OCI-LY1 (cell line): ENCODE results near the gene SEMG2.

ENCODE experiments used
- H2AFZ ChIP-seq: fragments of 200-600 bp; sonication (generic), shearing (Covaris generic); 2 replicates; pipeline ENCODE4 v1.6.0; 2014; ENCODE audit warnings: antibody characterized with exemption, mild to moderate bottlenecking, low read length
- H3F3A ChIP-seq: fragments of 200-600 bp; sonication (generic), shearing (Covaris generic); 2 replicates; pipeline ENCODE4 v1.6.0; 2014; ENCODE audit warnings: mild to moderate bottlenecking, antibody characterized with exemption, low read length, moderate library complexity; ENCODE audit not compliant: insufficient read depth
- H3K27ac ChIP-seq: fragments of 200-600 bp; sonication (generic); 2 replicates; pipeline ENCODE4 v1.5.1; 2014; ENCODE audit warnings: low read length, mixed run types, mild to moderate bottlenecking, low read depth; ENCODE audit not compliant: poor library complexity, severe bottlenecking
- H3K27me3 ChIP-seq: fragments of 200-600 bp; sonication (generic); 2 replicates; pipeline ENCODE4 v1.6.0; 2014; ENCODE audit warnings: antibody characterized with exemption, mild to moderate bottlenecking, low read length, moderate library complexity; ENCODE audit not compliant: insufficient read depth
- H3K36me3 ChIP-seq: fragments of 200-600 bp; sonication (generic); 2 replicates; pipeline ENCODE4 v1.6.1; 2014; ENCODE audit warnings: mild to moderate bottlenecking, antibody characterized with exemption, low read length, moderate library complexity, mixed read lengths; ENCODE audit not compliant: insufficient read depth
- H3K4me1 ChIP-seq: fragments of 200-600 bp; sonication (generic); 2 replicates; pipeline ENCODE4 v1.5.1; 2014; ENCODE audit warnings: mild to moderate bottlenecking, low read length, moderate library complexity; ENCODE audit not compliant: insufficient read depth, severe bottlenecking
- H3K4me2 ChIP-seq: fragments of 200-600 bp; sonication (generic), shearing (Covaris generic); 2 replicates; pipeline ENCODE4 v1.6.1; 2014; ENCODE audit warnings: low read length
- H3K4me3 ChIP-seq: fragments of 200-600 bp; sonication (generic); 2 replicates; pipeline ENCODE4 v1.5.1; 2014; ENCODE audit warnings: low read length, low read depth, mild to moderate bottlenecking, mixed read lengths; ENCODE audit not compliant: poor library complexity, severe bottlenecking
- H3K79me2 ChIP-seq: fragments of 200-600 bp; shearing (Covaris generic); 2 replicates; pipeline ENCODE4 v1.6.1; 2016; ENCODE audit warnings: mixed run types, low read length, mixed read lengths; ENCODE audit not compliant: insufficient read depth
- H3K9ac ChIP-seq: fragments of 200-600 bp; sonication (generic), shearing (Covaris generic); 2 replicates; pipeline ENCODE4 v1.6.1; 2014; ENCODE audit warnings: mild to moderate bottlenecking, low read length, mixed read lengths
- H3K9me2 ChIP-seq: fragments of 200-600 bp; sonication (generic), shearing (Covaris generic); 2 replicates; pipeline ENCODE4 v1.6.1; 2014; ENCODE audit warnings: low read depth, mild to moderate bottlenecking, low read length, mixed read lengths
- H3K9me3 ChIP-seq: fragments of 200-600 bp; shearing (Covaris generic); 2 replicates; pipeline ENCODE4 v1.6.1; 2014; ENCODE audit warnings: low read length, mixed read lengths
- H4K20me1 ChIP-seq: fragments of 200-600 bp; sonication (generic), shearing (Covaris generic); 2 replicates; pipeline ENCODE4 v1.6.0; 2016; ENCODE audit warnings: mild to moderate bottlenecking, low read length; ENCODE audit not compliant: insufficient read depth
- EZH2 ChIP-seq: fragments of 200-600 bp; sonication (generic), shearing (Covaris generic); IDR thresholded peaks from 2 replicates; pipeline ENCODE4 v1.8.0; 2017; ENCODE audit warnings: borderline replicate concordance, mixed run types, mild to moderate bottlenecking, antibody characterized with exemption, low read length, moderate library complexity, mixed read lengths
- TF ChIP-seq, protein P1 (sequence below): fragments of 200-600 bp; sonication (generic), shearing (Covaris generic); IDR thresholded peaks from 2 replicates; pipeline ENCODE4 v1.5.1; 2017; ENCODE audit warnings: mild to moderate bottlenecking, antibody characterized with exemption, low read length, moderate library complexity, mixed read lengths

SEMG2 gene

DNA sequence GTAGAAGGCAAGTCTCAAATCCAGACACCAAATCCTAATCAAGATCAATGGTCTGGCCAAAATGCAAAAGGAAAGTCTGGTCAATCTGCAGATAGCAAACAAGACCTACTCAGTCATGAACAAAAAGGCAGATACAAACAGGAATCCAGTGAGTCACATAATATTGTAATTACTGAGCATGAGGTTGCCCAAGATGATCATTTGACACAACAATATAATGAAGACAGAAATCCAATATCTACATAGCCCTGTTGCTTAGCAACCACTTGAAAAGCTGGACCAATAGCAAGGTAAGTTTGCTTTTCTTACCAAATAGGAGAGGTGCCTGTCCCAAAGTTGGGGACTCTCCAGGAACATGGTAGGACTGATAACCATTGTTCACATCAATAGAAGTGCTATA lies 2.0 kb downstream of the SEMG2 start:
- H3K9me3 ChIP-seq, result no peaks in the 10 kb centered on the region
- no peaks in the 10 kb centered on the region for H3K36me3 ChIP-seq
- no peak overlapping the region for H3K4me2 ChIP-seq
- H3K9me2 ChIP-seq, result no peaks in the 10 kb centered on the region
- TF ChIP-seq, protein P1, sequence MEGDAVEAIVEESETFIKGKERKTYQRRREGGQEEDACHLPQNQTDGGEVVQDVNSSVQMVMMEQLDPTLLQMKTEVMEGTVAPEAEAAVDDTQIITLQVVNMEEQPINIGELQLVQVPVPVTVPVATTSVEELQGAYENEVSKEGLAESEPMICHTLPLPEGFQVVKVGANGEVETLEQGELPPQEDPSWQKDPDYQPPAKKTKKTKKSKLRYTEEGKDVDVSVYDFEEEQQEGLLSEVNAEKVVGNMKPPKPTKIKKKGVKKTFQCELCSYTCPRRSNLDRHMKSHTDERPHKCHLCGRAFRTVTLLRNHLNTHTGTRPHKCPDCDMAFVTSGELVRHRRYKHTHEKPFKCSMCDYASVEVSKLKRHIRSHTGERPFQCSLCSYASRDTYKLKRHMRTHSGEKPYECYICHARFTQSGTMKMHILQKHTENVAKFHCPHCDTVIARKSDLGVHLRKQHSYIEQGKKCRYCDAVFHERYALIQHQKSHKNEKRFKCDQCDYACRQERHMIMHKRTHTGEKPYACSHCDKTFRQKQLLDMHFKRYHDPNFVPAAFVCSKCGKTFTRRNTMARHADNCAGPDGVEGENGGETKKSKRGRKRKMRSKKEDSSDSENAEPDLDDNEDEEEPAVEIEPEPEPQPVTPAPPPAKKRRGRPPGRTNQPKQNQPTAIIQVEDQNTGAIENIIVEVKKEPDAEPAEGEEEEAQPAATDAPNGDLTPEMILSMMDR, result no peak
- TF ChIP-seq EZH2, result no peak
- H3K27ac ChIP-seq, result no peak overlapping the region
- H3K9ac ChIP-seq, result no peak overlapping the region
- H3K27me3 ChIP-seq, result no peaks in the 10 kb centered on the region
- H3K4me3 ChIP-seq, result no peak overlapping the region
- H3K4me1 ChIP-seq, result no peaks in the 10 kb centered on the region
- H3K79me2 ChIP-seq, result no peaks in the 10 kb centered on the region
- no peaks in the 10 kb centered on the region for H4K20me1 ChIP-seq
- H2AFZ ChIP-seq, result no peak overlapping the region
- no peaks in the 10 kb centered on the region for H3F3A ChIP-seq

DNA sequence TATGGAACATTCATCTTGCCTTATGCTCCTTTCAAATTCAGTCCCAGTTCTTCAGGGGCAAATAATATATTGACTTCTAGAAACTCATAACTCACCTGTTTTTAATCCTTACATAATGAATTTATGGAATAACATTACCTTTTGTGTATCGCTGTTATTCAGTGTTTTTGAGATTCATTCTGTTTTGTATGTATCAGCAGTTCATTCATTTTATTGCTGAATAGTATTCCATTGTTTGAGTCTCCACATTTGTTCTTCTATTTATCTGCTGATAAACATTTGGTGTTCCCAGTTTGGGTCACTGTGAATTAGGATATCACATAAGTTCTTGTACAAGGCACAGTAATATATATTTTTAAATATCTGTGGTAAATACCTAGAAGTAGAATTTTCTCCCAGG lies 5.1 kb downstream of the SEMG2 start:
- Histone ChIP-seq H3K27ac (no peak overlapping the region), H2AFZ (no peak overlapping the region), H3K9me2 (no peaks in the 10 kb centered on the region), H4K20me1 (no peaks in the 10 kb centered on the region), H3K27me3 (no peaks in the 10 kb centered on the region), H3K4me2 (no peak overlapping the region), H3F3A (no peaks in the 10 kb centered on the region), H3K79me2 (no peaks in the 10 kb centered on the region), H3K9ac (no peak overlapping the region), H3K4me3 (no peak overlapping the region), H3K4me1 (peaks cover 4% of the 10 kb centered on the region), H3K36me3 (no peaks in the 10 kb centered on the region; the same call in 1 of the 2 replicates), H3K9me3 (peaks cover 3% of the 10 kb centered on the region; the same call in 1 of the 2 replicates)
- TF ChIP-seq EZH2, result no peak
- TF ChIP-seq, protein P1, result no peak

DNA sequence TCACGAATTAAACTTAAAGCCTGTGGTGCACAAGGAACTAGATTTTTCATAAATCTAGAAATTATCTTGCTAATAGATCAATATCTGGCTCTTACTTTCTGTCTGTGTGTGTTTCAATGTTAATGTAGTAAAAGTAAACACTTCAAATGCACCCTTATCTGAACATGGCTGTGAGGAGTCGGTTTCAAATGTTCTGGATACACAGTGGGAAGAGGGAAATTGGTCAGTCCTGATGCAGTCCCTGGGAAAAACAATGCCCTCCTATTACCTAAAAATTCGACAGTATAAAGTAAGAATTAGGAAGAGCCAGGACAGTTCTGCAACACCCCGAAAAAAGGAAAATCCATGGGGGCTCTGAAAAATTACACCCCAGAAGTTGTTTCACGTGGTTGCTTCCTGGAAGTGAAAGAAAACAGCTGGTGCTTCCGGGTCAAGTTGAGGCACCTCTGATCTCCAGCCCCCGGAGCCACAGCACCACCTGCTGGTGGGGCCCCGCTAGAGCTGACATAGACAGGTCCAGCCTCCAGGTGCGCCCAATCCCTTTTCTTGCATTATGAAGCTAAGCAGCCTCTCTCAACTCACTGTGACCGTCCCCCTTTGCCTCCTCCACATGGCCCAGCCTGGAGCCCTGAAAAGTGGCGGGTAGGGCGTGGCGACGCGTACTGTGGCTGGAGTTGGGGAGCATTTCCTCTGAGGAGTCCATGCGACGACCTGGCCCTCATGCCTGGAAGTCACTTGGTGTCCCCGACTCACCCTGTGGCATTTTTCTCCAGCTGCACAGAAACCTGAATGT lies 8.3 kb downstream of the SEMG2 start:
- no peaks in the 10 kb centered on the region for H3F3A ChIP-seq
- TF ChIP-seq, protein P1, result peak; percentile 75
- TF ChIP-seq EZH2, result no peak
- H3K9ac ChIP-seq, result no peak overlapping the region
- H3K27ac ChIP-seq, result no peak overlapping the region
- H3K4me3 ChIP-seq, result peak overlapping the region; percentile 30
- no peaks in the 10 kb centered on the region; the same call in 1 of the 2 replicates for H3K36me3 ChIP-seq
- H3K27me3 ChIP-seq, result no peaks in the 10 kb centered on the region; the same call in 1 of the 2 replicates
- peak overlapping the region; percentile 94 for H2AFZ ChIP-seq
- H4K20me1 ChIP-seq, result no peaks in the 10 kb centered on the region
- H3K9me2 ChIP-seq, result no peaks in the 10 kb centered on the region
- H3K79me2 ChIP-seq, result no peaks in the 10 kb centered on the region
- peaks cover 4% of the 10 kb centered on the region for H3K4me1 ChIP-seq
- H3K4me2 ChIP-seq, result peak overlapping the region; percentile 19
- H3K9me3 ChIP-seq, result peaks cover 3% of the 10 kb centered on the region; the same call in 1 of the 2 replicates
